Uterus (tissue), 4 donors: ENCODE data around the gene TKT. TPM values are rescaled to one million over a fixed set of nuclear protein-coding genes. Genes with fewer than 3 reads are reported as not detected.

Experiments used
- DNase-seq, 2 donors: peaks; one replicate each; pipeline ENCODE4 v3.0.0-alpha.2; 2019 to 2020
- H3K27ac ChIP-seq, 2 donors: fragments of 200-600 bp; sonication (generic); 1 replicate in 1 of 2; 2 replicates in 1 of 2; pipeline ENCODE4 v1.5.1; 2016 to 2018
- H3K27me3 ChIP-seq, 2 donors: fragments of 200-600 bp; sonication (generic); one replicate each; pipeline ENCODE4 v1.5.1; 2018 to 2019; ENCODE audit warnings: control low read depth in 1 of 2
- H3K36me3 ChIP-seq, 2 donors: fragments of 200-600 bp; sonication (generic); one replicate each; pipeline ENCODE4 v1.5.1; 2019; ENCODE audit warnings: control low read depth in 1 of 2
- H3K4me1 ChIP-seq, 2 donors: fragments of 200-600 bp; sonication (generic); one replicate each; pipeline ENCODE4 v1.5.1; 2018 to 2019; ENCODE audit warnings: control low read depth in 1 of 2
- H3K4me3 ChIP-seq, 2 donors: fragments of 200-600 bp; sonication (generic); 1 replicate in 1 of 2; 2 replicates in 1 of 2; pipeline ENCODE4 v1.5.1; 2018 to 2019; ENCODE audit warnings: mild to moderate bottlenecking in 1 of 2
- H3K9me3 ChIP-seq, 2 donors: fragments of 200-600 bp; sonication (generic); one replicate each; pipeline ENCODE4 v1.5.1; 2019; ENCODE audit warnings: control low read depth in 1 of 2
- CTCF ChIP-seq, 4 experiments: fragments of 200-600 bp in 2 of 4; fragments of 450-650 bp in 2 of 4; sonication (generic) in 2 of 4; IDR thresholded peaks; one replicate each; pipeline ENCODE4 v1.5.1; 2016 to 2019; ENCODE audit warnings: antibody characterized with exemption in 4 of 4, mild to moderate bottlenecking in 2 of 4, moderate library complexity in 1 of 4
- POLR2A ChIP-seq, 2 donors: fragments of 450-650 bp; IDR thresholded peaks; one replicate each; pipeline ENCODE4 v1.6.1; 2016; ENCODE audit warnings: antibody characterized with exemption in 2 of 2, mild to moderate bottlenecking in 1 of 2, moderate library complexity in 1 of 2
- intact Hi-C: fragments of 100-400 bp; cut with DNase I; formaldehyde crosslinking; loops from one replicate; pipeline ENCODE4 v1.15.1; 2023; ENCODE audit warnings: low total_unique reads
- total RNA-seq, 4 donors: library from RNA; depleted of rRNA in 3 of 4; stranded (reverse); fragments of >200 nt in 3 of 4; gene quantifications; one replicate each; pipeline versions ENCODE4 v1.1.0 to v1.2.4, GENCODE V29; 2014 to 2023
- donor health status: DM: yes; HTN: yes; CAD: no.

TKT gene
- total RNA-seq, 4 donors from 2014 or later = 74.5 to 113 (median 84.6) TPM

DNA sequence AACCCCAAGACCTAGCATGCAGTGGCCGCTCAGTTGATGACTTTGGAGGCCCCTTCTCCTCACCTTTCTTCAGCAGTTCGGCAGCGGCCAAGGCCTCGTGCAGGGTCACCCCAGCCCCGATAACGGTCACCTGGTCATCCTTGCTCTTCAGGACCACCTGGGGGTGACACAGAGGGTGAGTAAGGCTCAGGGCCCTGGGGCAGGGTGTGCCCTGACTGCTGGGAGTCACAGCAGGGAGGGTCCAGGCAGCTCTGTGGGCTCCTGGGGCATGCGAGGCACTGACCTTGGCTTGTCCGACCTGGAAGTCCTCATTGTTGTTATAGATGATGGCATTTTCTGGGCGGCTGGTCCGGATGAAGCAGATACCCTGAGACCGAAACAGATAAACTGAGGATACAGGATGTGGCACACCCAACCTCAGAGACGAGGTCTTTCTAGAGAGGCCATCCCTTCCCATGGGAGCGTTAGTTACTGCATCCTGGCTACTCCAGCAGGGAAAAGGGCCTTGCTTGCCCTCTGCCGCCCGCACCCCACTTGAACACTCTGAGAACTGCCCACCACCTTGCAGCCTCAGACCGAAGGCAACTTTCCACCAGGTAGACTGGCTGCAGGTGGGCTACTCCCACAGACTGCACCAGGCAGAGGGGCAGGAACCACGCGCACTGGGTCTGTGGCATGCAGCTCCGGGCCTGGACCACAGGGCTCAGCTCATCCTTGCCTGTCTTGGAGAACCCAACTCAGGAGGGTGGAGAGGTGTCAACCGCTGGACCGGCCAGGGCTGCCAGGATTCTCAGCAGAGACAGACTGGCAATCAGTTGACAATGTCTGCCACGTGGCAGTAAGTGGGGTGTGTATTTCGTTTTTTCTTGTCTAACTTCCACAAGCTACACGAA, 27.6 kb downstream of the TKT start:
- intact Hi-C loops = no loop called here
- H3K36me3 ChIP-seq = no peaks in the 10 kb centered on the region
- H3K27ac ChIP-seq = no peak overlapping the region
- no peaks in the 10 kb centered on the region for H3K4me1 ChIP-seq
- H3K4me3 ChIP-seq = no peak overlapping the region
- DNase-seq = no peak
- H3K9me3 ChIP-seq = no peaks in the 10 kb centered on the region
- H3K27me3 ChIP-seq = no peaks in the 10 kb centered on the region
- no peak for TF ChIP-seq POLR2A (IDR thresholded peaks at IDR 0.05)
- no peak for TF ChIP-seq CTCF (IDR thresholded peaks at IDR 0.05)

GRCh38 chr3:53226841-53227407, 28.9 kb downstream of the TKT start:
- no peak for DNase-seq
- Histone ChIP-seq H3K27me3 (no peaks in the 10 kb centered on the region), H3K4me3 (no peak overlapping the region), H3K4me1 (no peaks in the 10 kb centered on the region), H3K27ac (no peak overlapping the region), H3K36me3 (no peaks in the 10 kb centered on the region), H3K9me3 (no peaks in the 10 kb centered on the region)
- intact Hi-C loops = no loop called here
- TF ChIP-seq POLR2A (IDR thresholded peaks at IDR 0.05) (no peak), CTCF (IDR thresholded peaks at IDR 0.05) (no peak)

DNA sequence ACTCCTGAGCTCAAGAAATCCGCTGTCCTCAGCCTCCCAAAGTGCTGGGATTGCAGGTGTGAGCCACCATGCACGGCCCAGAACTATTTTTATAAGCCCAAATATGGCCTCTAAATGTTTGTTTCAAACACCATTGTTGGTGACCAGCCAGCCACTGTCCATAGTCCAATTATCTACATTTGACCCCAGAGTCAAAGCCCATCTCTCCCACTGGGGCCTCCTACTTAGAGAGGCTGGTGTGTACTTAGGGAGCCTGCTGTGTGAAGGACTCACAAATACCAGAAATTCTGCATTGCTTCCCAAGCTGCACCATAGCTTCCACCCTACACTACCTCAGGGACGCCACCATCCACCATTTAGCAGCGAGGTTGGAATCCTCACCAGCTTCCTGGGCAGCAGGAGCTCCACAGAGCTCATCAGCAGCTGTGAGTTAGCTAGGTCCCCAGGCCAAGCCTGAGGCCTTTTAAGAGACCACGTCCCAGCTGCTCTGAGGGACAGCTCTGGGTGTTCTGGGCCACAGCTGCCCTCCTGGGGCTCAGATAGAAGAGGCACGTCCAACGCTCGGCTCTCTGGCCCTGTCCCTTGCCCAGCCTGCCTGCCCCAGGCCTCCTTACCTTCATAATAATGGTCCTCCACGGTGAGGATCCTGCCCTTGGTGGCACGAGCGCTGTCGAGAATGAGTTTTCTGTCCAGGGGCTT, 29.5 kb downstream of the TKT start:
- no peak for TF ChIP-seq CTCF (IDR thresholded peaks at IDR 0.05)
- no peak for DNase-seq
- intact Hi-C loops = no loop called here
- Histone ChIP-seq H3K4me3 (no peak overlapping the region), H3K27me3 (no peaks in the 10 kb centered on the region), H3K36me3 (no peaks in the 10 kb centered on the region), H3K4me1 (no peaks in the 10 kb centered on the region), H3K27ac (no peak overlapping the region), H3K9me3 (no peaks in the 10 kb centered on the region)

GRCh38 chr3:53225651-53226050, 30.2 kb downstream of the TKT start:
- Histone ChIP-seq H3K27me3 (no peaks in the 10 kb centered on the region), H3K9me3 (no peaks in the 10 kb centered on the region), H3K36me3 (no peaks in the 10 kb centered on the region), H3K27ac (no peak overlapping the region), H3K4me3 (no peak overlapping the region), H3K4me1 (no peaks in the 10 kb centered on the region)
- intact Hi-C loops = no loop called here
- no peak for DNase-seq
- no peak for TF ChIP-seq CTCF (IDR thresholded peaks at IDR 0.05)
- no peak for TF ChIP-seq POLR2A (IDR thresholded peaks at IDR 0.05)

GRCh38 chr3:53225181-53225580, 30.6 kb downstream of the TKT start:
- no peak for TF ChIP-seq CTCF (IDR thresholded peaks at IDR 0.05)
- no peak for TF ChIP-seq POLR2A (IDR thresholded peaks at IDR 0.05)
- no peaks in the 10 kb centered on the region for H3K4me1 ChIP-seq
- no peaks in the 10 kb centered on the region for H3K27me3 ChIP-seq
- no peak for DNase-seq
- intact Hi-C loops = no loop called here
- no peaks in the 10 kb centered on the region for H3K36me3 ChIP-seq
- no peak overlapping the region for H3K27ac ChIP-seq
- no peak overlapping the region for H3K4me3 ChIP-seq
- no peaks in the 10 kb centered on the region for H3K9me3 ChIP-seq
